ENCODE measurements around the gene CNGA4. TPM values are rescaled to one million over a fixed set of nuclear protein-coding genes. Genes with fewer than 3 reads are reported as not detected.
"Not testable (repeated sequence)": the region's sequence is repeated elsewhere in the genome, so short reads cannot be mapped to it uniquely, and the experiment has no call there.

CNGA4 gene
- total RNA-seq, 1 donor from 2014 or later: not detected

GRCh38 chr11:6241316-6241715 lies 2.4 kb downstream of the CNGA4 start:
- DNase-seq: no peak
- Histone ChIP-seq H3K36me3 (no peaks in the 10 kb centered on the region), H3K27ac (no peak overlapping the region), H3K4me3 (no peak overlapping the region), H3K4me1 (no peaks in the 10 kb centered on the region), H3K27me3 (no peaks in the 10 kb centered on the region), H3K9me3 (no peaks in the 10 kb centered on the region)
- no peak for ATAC-seq
- no peak for TF ChIP-seq CTCF (IDR thresholded peaks at IDR 0.05)
- intact Hi-C loops (cut with DNase I): no loop called here

- no peak overlapping the region for H3K27ac ChIP-seq
- no peak for ATAC-seq
- no peak for TF ChIP-seq CTCF (IDR thresholded peaks at IDR 0.05)
- H3K4me3 ChIP-seq: no peak overlapping the region
- no peak for DNase-seq
- no peaks in the 10 kb centered on the region for H3K36me3 ChIP-seq
- H3K4me1 ChIP-seq: no peaks in the 10 kb centered on the region
- no peaks in the 10 kb centered on the region for H3K9me3 ChIP-seq
- intact Hi-C loops (cut with DNase I): no loop called here
- no peaks in the 10 kb centered on the region for H3K27me3 ChIP-seq
These were observed 6.6 kb downstream of the CNGA4 start for GRCh38 chr11:6245536-6245935.

GRCh38 chr11:6248248-6248647 lies 9.4 kb downstream of the CNGA4 start:
- no peak for TF ChIP-seq CTCF (IDR thresholded peaks at IDR 0.05)
- no peak overlapping the region for H3K4me3 ChIP-seq
- ATAC-seq (no peak), DNase-seq (no peak)
- H3K9me3 ChIP-seq: no peaks in the 10 kb centered on the region
- intact Hi-C loops (cut with DNase I): no loop called here
- H3K27ac ChIP-seq: no peak overlapping the region
- H3K27me3 ChIP-seq: no peaks in the 10 kb centered on the region
- no peaks in the 10 kb centered on the region for H3K4me1 ChIP-seq
- no peaks in the 10 kb centered on the region for H3K36me3 ChIP-seq

GRCh38 chr11:6248897-6249296 lies 10.0 kb downstream of the CNGA4 start:
- intact Hi-C loops (cut with DNase I); H3K27me3 ChIP-seq; H3K9me3 ChIP-seq; ATAC-seq; H3K4me1 ChIP-seq; DNase-seq; H3K4me3 ChIP-seq; H3K36me3 ChIP-seq; H3K27ac ChIP-seq: not testable (repeated sequence)

- Histone ChIP-seq H3K4me3 (no peak overlapping the region), H3K9me3 (no peaks in the 10 kb centered on the region), H3K4me1 (no peaks in the 10 kb centered on the region), H3K36me3 (no peaks in the 10 kb centered on the region), H3K27ac (no peak overlapping the region), H3K27me3 (no peaks in the 10 kb centered on the region)
- intact Hi-C loops (cut with DNase I): no loop called here
- TF ChIP-seq CTCF (IDR thresholded peaks at IDR 0.05): no peak
- ATAC-seq (peak; percentile 25), DNase-seq (peak; percentile 66)
These were observed 11.1 kb downstream of the CNGA4 start for GRCh38 chr11:6249770-6250555.

- intact Hi-C loops (cut with DNase I): no loop called here
- Histone ChIP-seq H3K9me3 (no peaks in the 10 kb centered on the region), H3K4me3 (no peak overlapping the region), H3K27ac (no peak overlapping the region), H3K4me1 (no peaks in the 10 kb centered on the region), H3K36me3 (no peaks in the 10 kb centered on the region), H3K27me3 (no peaks in the 10 kb centered on the region)
- peak; percentile 80 for DNase-seq
- ATAC-seq: peak; percentile 98
- peak; percentile 87 for TF ChIP-seq CTCF (IDR thresholded peaks at IDR 0.05)
These were observed 12.3 kb downstream of the CNGA4 start for GRCh38 chr11:6251120-6251733.
